DND-41 (cell line): ENCODE data around the gene ATP2B3.

Experiments used
- CTCF ChIP-seq: IDR thresholded peaks from 2 replicates; pipeline ENCODE4 v1.5.1; 2012; ENCODE audit warnings: borderline replicate concordance, low read length, moderate library complexity, mild to moderate bottlenecking; ENCODE audit not compliant: poor library complexity, severe bottlenecking; ENCODE audit errors: extremely low read depth
- EZH2 ChIP-seq: IDR thresholded peaks from 3 replicates; pipeline ENCODE4 v1.6.1; 2012; ENCODE audit warnings: borderline replicate concordance, low read depth, mild to moderate bottlenecking, moderate library complexity, low read length, inconsistent platforms; ENCODE audit not compliant: severe bottlenecking

GRCh38 chrX:153533091-153533490 is 15.6 kb downstream of the ATP2B3 start:
- no peak for TF ChIP-seq CTCF
- no peak for TF ChIP-seq EZH2
